B cell (primary cell): ENCODE measurements around the gene CNTD1. TPM values are rescaled to one million over a fixed set of nuclear protein-coding genes. Genes with fewer than 3 reads are reported as not detected.
"Not testable (repeated sequence)": the region's sequence is repeated elsewhere in the genome, so short reads cannot be mapped to it uniquely, and the experiment has no call there.

Experiments used
- ATAC-seq: fragments of 200-7000 bp; cut with Tn5 transposase; one replicate; pipeline ENCODE4 v1.10.0; 2021; ENCODE audit warnings: low read depth, mild to moderate bottlenecking, moderate number of reproducible peaks, moderate library complexity
- CTCF ChIA-PET: fragments of 350-600 bp; sonication (Branson Sonifier 250); formaldehyde crosslinking; loops from one replicate; lab custom pipeline; 2021; ENCODE audit warnings: antibody characterized with exemption, inconsistent platforms; lab: Charles Lee
- POLR2A ChIA-PET: fragments of 350-600 bp; sonication (Branson Sonifier 250); formaldehyde crosslinking; loops from one replicate; lab custom pipeline; 2021; ENCODE audit warnings: antibody characterized with exemption; lab: Charles Lee
- DNase-seq: peaks from one replicate; pipeline ENCODE4 v3.0.0; 2013
- H2AFZ ChIP-seq: 2 replicates; pipeline ENCODE4 v1.6.1; 2012; ENCODE audit warnings: mild to moderate bottlenecking, low read depth, low read length; ENCODE audit not compliant: insufficient read depth, poor library complexity, severe bottlenecking
- H3K27ac ChIP-seq, 2 donors: 1 replicate in 1 of 2; 2 replicates in 1 of 2; pipeline ENCODE4 v1.5.1; 2012 to 2013; ENCODE audit warnings: low read length in 2 of 2, mild to moderate bottlenecking in 2 of 2, moderate library complexity in 1 of 2
- H3K27me3 ChIP-seq, 4 experiments: fragments of 200-600 bp in 1 of 4; sonication (generic) in 1 of 4; replicated peaks in 1 of 4; 1 replicate in 2 of 4; 2 replicates in 2 of 4; pipeline versions ENCODE4 v1.6.1 to v1.7.0; 2013 to 2016; ENCODE audit warnings: low read length in 3 of 4, mild to moderate bottlenecking in 2 of 4, mixed read lengths in 1 of 4, moderate library complexity in 1 of 4; ENCODE audit not compliant: insufficient read depth in 4 of 4, control insufficient read depth in 3 of 4; ENCODE audit errors: control extremely low read depth in 1 of 4
- H3K36me3 ChIP-seq, 2 experiments: replicated peaks in 1 of 2; 1 replicate in 1 of 2; 2 replicates in 1 of 2; pipeline versions ENCODE4 v1.6.1 to v1.7.1; 2013; ENCODE audit warnings: low read length in 1 of 2; ENCODE audit not compliant: insufficient read depth in 2 of 2, control insufficient read depth in 1 of 2; ENCODE audit errors: control extremely low read depth in 1 of 2, extremely low read depth in 1 of 2
- H3K4me1 ChIP-seq, 2 donors: fragments of 200-600 bp in 1 of 2; sonication (generic) in 1 of 2; 1 replicate in 1 of 2; 2 replicates in 1 of 2; pipeline versions ENCODE4 v1.5.1 to v1.6.1; 2013 to 2017; ENCODE audit warnings: low read length in 2 of 2; ENCODE audit not compliant: control insufficient read depth in 2 of 2, insufficient read depth in 2 of 2
- H3K4me2 ChIP-seq: replicated peaks from 2 replicates; pipeline ENCODE3; 2012; ENCODE audit warnings: mild to moderate bottlenecking, low read depth, low read length; ENCODE audit not compliant: poor library complexity, severe bottlenecking
- H3K4me3 ChIP-seq, 5 experiments: fragments of 200-600 bp in 1 of 5; sonication (generic) in 1 of 5; 1 replicate in 3 of 5; 2 replicates in 2 of 5; pipeline versions ENCODE4 v1.5.1 to v1.7.0; 2011 to 2016; ENCODE audit warnings: low read length in 4 of 5, mild to moderate bottlenecking in 4 of 5, low read depth in 2 of 5, control low read depth in 1 of 5, moderate library complexity in 1 of 5; ENCODE audit not compliant: insufficient read depth in 1 of 5; ENCODE audit errors: control extremely low read depth in 1 of 5, extremely low read depth in 1 of 5
- H3K79me2 ChIP-seq: fragments of 200-600 bp; sonication (generic); one replicate; pipeline ENCODE4 v1.6.0; 2016; ENCODE audit warnings: low read length; ENCODE audit not compliant: control insufficient read depth, insufficient read depth
- H3K9ac ChIP-seq: fragments of 200-600 bp; sonication (generic); 2 replicates; pipeline ENCODE4 v1.6.1; 2017; ENCODE audit warnings: mild to moderate bottlenecking, low read length, moderate library complexity
- H3K9me3 ChIP-seq, 3 donors: one replicate each; pipeline versions ENCODE4 v1.6.1 to v1.7.1; 2013; ENCODE audit warnings: low read length in 2 of 3; ENCODE audit not compliant: control insufficient read depth in 2 of 3, insufficient read depth in 1 of 3; ENCODE audit errors: control extremely low read depth in 1 of 3
- H4K20me1 ChIP-seq: 2 replicates; pipeline ENCODE4 v1.6.0; 2012; ENCODE audit warnings: mild to moderate bottlenecking, low read length; ENCODE audit not compliant: insufficient read depth, control insufficient read depth, poor library complexity, severe bottlenecking
- H3K27ac Mint-ChIP-seq: one replicate; pipeline ENCODE4 v1.8.0; 2021; ENCODE audit warnings: mixed read lengths
- H3K27me3 Mint-ChIP-seq: one replicate; pipeline ENCODE4 v1.8.0; 2021; ENCODE audit warnings: mixed read lengths
- H3K4me1 Mint-ChIP-seq: one replicate; pipeline ENCODE4 v1.8.0; 2021; ENCODE audit warnings: mixed read lengths
- H3K4me3 Mint-ChIP-seq: one replicate; pipeline ENCODE4 v1.8.0; 2021; ENCODE audit warnings: mixed read lengths
- H3K9me3 Mint-ChIP-seq: one replicate; pipeline ENCODE4 v1.8.0; 2022; ENCODE audit warnings: mixed read lengths; ENCODE audit not compliant: insufficient read depth
- EZH2 ChIP-seq: IDR thresholded peaks from 2 replicates; pipeline ENCODE4 v1.6.1; 2012; ENCODE audit warnings: borderline replicate concordance, low read depth, mild to moderate bottlenecking, moderate library complexity, low read length; ENCODE audit not compliant: insufficient read depth, poor library complexity, severe bottlenecking
- WGBS: methylation state at CpG from one replicate; pipeline ENCODE4 v1.1.5; 2013; ENCODE audit warnings: missing lambda C conversion rate; ENCODE audit not compliant: insufficient coverage; 5-methylcytosine and 5-hydroxymethylcytosine counted together
- intact Hi-C: fragments of 100-400 bp; cut with micrococcal nuclease; formaldehyde crosslinking; loops from one replicate; pipeline ENCODE4 v1.10.0; 2022
- polyA plus RNA-seq: library from polyadenylated mRNA; depleted of rRNA; stranded (reverse); fragments of >200 nt; gene quantifications from 2 replicates; pipeline ENCODE4 v1.2.3, GENCODE V29; 2012
- total RNA-seq, 2 donors: library from RNA; stranded (reverse); fragments of 120-200 nt in 1 of 2; gene quantifications; 1 replicate in 1 of 2; 2 replicates in 1 of 2; pipeline versions ENCODE4 v1.2.3 to v1.2.4, GENCODE V29; 2013 to 2022
- TF ChIP-seq, protein P1 (sequence below): fragments of 200-600 bp; IDR thresholded peaks from one replicate; pipeline ENCODE4 v1.8.0; 2022; ENCODE audit warnings: antibody characterized with exemption, mild to moderate bottlenecking

The CNTD1 gene
- total and polyA plus RNA-seq, 2 donors (not counting 1 experiment from before 2014, with no cell fraction given), result not detected

GRCh38 chr17:42767512-42767911 is 31.1 kb upstream of the CNTD1 start:
- ATAC-seq, result no peak
- no peak overlapping the region for H3K4me3 Mint-ChIP-seq
- Histone ChIP-seq H3K9ac (no peak overlapping the region), H3K79me2 (peaks cover 4% of the 10 kb centered on the region), H3K4me2 (no peak overlapping the region), H3K4me1 (peaks cover 1% of the 10 kb centered on the region in 2 donors), H3K36me3 (no peaks in the 10 kb centered on the region), H3K4me3 (no peak overlapping the region), H4K20me1 (no peaks in the 10 kb centered on the region), H3K9me3 (no peaks in the 10 kb centered on the region), H3K27me3 (peaks cover 0 to 20% (median 9%) of the 10 kb centered on the region in 4 experiments), H2AFZ (no peak overlapping the region), H3K27ac (no peak overlapping the region)
- ChIA-PET POLR2A (interaction anchor here (0.7 kb wide), 1 partner anchor 47 kb away, joined by 4 read pairs; no protein-coding TSS in a partner anchor), CTCF (no interaction called here)
- no peak for DNase-seq
- no peaks in the 10 kb centered on the region for H3K9me3 Mint-ChIP-seq
- no peak for TF ChIP-seq EZH2
- TF ChIP-seq, protein P1, sequence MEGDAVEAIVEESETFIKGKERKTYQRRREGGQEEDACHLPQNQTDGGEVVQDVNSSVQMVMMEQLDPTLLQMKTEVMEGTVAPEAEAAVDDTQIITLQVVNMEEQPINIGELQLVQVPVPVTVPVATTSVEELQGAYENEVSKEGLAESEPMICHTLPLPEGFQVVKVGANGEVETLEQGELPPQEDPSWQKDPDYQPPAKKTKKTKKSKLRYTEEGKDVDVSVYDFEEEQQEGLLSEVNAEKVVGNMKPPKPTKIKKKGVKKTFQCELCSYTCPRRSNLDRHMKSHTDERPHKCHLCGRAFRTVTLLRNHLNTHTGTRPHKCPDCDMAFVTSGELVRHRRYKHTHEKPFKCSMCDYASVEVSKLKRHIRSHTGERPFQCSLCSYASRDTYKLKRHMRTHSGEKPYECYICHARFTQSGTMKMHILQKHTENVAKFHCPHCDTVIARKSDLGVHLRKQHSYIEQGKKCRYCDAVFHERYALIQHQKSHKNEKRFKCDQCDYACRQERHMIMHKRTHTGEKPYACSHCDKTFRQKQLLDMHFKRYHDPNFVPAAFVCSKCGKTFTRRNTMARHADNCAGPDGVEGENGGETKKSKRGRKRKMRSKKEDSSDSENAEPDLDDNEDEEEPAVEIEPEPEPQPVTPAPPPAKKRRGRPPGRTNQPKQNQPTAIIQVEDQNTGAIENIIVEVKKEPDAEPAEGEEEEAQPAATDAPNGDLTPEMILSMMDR, result no peak
- H3K27ac Mint-ChIP-seq, result no peak overlapping the region
- H3K4me1 Mint-ChIP-seq, result peaks cover 8% of the 10 kb centered on the region
- peaks cover 30% of the 10 kb centered on the region for H3K27me3 Mint-ChIP-seq
- intact Hi-C loops, result no loop called here

- H3K79me2 ChIP-seq, H3K9me3 Mint-ChIP-seq, H3K27ac ChIP-seq, H3K4me2 ChIP-seq, H3K4me3 ChIP-seq, H3K27ac Mint-ChIP-seq, H3K36me3 ChIP-seq, H3K4me1 ChIP-seq, CTCF ChIA-PET, H2AFZ ChIP-seq, H3K4me3 Mint-ChIP-seq, intact Hi-C loops, POLR2A ChIA-PET, ATAC-seq, H3K9me3 ChIP-seq, H3K9ac ChIP-seq, DNase-seq, H3K4me1 Mint-ChIP-seq, H4K20me1 ChIP-seq: not testable (repeated sequence)
- 83% methylated on average over 7 of the region's 9 CpGs for WGBS
- H3K27me3 ChIP-seq, result peaks cover 0 to 15% (median 6%) of the 10 kb centered on the region in 4 experiments
- H3K27me3 Mint-ChIP-seq, result peaks cover 25% of the 10 kb centered on the region
These were observed 30.7 kb upstream of the CNTD1 start for GRCh38 chr17:42768006-42768405.

DNA sequence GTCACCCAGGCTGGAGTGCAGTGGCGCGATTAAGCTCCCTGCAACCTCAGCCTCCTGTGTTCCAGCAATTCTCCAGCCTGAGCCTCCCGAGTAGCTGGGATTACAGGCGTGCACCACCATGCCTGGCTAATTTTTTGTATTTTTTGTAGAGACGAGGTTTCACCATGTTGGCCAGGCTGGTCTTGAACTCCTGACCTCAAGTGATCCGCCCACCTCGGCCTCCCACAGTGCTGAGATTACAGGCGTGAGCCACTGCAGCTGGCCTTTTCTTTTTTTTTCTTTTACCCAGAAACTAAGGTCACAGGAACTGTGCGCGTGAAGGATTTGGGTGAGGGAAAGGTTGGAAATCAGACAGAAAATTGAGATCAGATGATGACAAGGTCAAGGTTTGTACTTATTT is 28.7 kb upstream of the CNTD1 start:
- H3K9ac ChIP-seq, H4K20me1 ChIP-seq, H3K9me3 Mint-ChIP-seq, H3K27ac Mint-ChIP-seq, H3K4me3 Mint-ChIP-seq, intact Hi-C loops, H2AFZ ChIP-seq, H3K9me3 ChIP-seq, H3K36me3 ChIP-seq, H3K79me2 ChIP-seq, H3K4me3 ChIP-seq, ATAC-seq, H3K27me3 ChIP-seq, DNase-seq, H3K4me2 ChIP-seq, H3K27ac ChIP-seq: not testable (repeated sequence)
- 94% methylated on average over 6 of the region's 10 CpGs for WGBS
- ChIA-PET POLR2A (interaction anchor here (0.6 kb wide), 1 partner anchor 47 kb away, joined by 11 read pairs; no protein-coding TSS in a partner anchor), CTCF (interaction anchor here (1.1 to 1.3 kb wide), 2 partner anchors 9 to 192 kb away, joined by 5 to 6 read pairs; partner anchors contain the start of gene RAMP2)
- H3K4me1 Mint-ChIP-seq, result peaks cover 23% of the 10 kb centered on the region
- H3K4me1 ChIP-seq, result peaks cover 16 to 17% of the 10 kb centered on the region in 2 donors
- H3K27me3 Mint-ChIP-seq, result peaks cover 14% of the 10 kb centered on the region
